Fibroblast of pulmonary artery (primary cell): ENCODE data around the gene TMEM38A.
"Not testable (repeated sequence)": the region's sequence is repeated elsewhere in the genome, so short reads cannot be mapped to it uniquely, and the experiment has no call there.

ENCODE experiments used
- DNase-seq: peaks from one replicate; pipeline ENCODE4 v3.0.0-alpha.2; 2010; ENCODE audit warnings: low read depth
- H3K4me3 ChIP-seq: replicated peaks from 2 replicates; pipeline ENCODE4 v1.5.1; 2011; ENCODE audit warnings: low read depth, mild to moderate bottlenecking, control low read depth, low read length, moderate library complexity
- TF ChIP-seq, protein P1 (sequence below): IDR thresholded peaks from 2 replicates; pipeline ENCODE4 v1.5.1; 2011; ENCODE audit warnings: mild to moderate bottlenecking, control low read depth, low read length, inconsistent platforms; ENCODE audit errors: missing control alignments

The TMEM38A gene

GRCh38 chr19:16637535-16637934, 23.4 kb upstream of the TMEM38A start:
- TF ChIP-seq, protein P1, sequence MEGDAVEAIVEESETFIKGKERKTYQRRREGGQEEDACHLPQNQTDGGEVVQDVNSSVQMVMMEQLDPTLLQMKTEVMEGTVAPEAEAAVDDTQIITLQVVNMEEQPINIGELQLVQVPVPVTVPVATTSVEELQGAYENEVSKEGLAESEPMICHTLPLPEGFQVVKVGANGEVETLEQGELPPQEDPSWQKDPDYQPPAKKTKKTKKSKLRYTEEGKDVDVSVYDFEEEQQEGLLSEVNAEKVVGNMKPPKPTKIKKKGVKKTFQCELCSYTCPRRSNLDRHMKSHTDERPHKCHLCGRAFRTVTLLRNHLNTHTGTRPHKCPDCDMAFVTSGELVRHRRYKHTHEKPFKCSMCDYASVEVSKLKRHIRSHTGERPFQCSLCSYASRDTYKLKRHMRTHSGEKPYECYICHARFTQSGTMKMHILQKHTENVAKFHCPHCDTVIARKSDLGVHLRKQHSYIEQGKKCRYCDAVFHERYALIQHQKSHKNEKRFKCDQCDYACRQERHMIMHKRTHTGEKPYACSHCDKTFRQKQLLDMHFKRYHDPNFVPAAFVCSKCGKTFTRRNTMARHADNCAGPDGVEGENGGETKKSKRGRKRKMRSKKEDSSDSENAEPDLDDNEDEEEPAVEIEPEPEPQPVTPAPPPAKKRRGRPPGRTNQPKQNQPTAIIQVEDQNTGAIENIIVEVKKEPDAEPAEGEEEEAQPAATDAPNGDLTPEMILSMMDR: no peak
- no peak for DNase-seq
- no peak overlapping the region for H3K4me3 ChIP-seq

DNA sequence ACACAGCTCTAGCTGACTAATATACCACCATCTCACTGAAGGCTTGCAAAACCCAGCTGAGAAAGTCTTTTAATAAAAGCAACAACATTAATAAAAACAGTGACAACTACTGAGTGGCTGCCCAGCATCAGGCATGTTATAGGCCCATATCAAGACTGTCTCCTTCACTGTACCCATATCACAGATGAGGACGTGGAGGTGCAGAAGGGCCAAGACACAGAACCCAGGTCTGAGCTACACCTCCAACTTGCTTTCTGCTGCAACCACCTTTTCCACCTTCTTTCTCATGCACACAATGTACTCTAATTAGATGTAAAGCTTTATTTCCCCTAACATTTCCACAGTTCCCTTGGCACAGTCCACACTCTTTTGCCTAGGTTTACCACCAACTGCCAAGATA, 22.3 kb upstream of the TMEM38A start:
- TF ChIP-seq, protein P1: no peak
- H3K4me3 ChIP-seq: no peak overlapping the region
- DNase-seq: no peak

GRCh38 chr19:16640951-16641350, 20.0 kb upstream of the TMEM38A start:
- no peak overlapping the region for H3K4me3 ChIP-seq
- TF ChIP-seq, protein P1: no peak
- no peak for DNase-seq

DNA sequence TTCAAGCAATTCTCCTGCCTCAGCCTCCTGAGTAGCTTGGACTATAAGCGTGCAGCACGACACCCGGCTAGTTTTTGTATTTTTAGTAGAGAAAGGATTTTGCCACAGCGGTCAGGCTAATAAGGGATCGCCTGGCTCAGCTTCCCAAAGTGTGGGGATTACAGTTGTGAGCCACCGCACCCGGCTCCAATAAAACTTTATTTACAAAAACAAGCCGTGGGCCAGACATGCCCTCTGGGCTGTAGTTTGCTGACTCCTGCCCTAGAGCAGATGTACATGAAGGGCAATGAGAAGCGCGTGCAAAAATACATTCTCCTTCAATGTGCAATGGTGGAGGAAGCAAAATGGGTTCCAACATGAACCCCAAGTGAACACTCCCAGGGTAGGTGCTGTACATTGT, 19.2 kb upstream of the TMEM38A start:
- no peak for DNase-seq
- TF ChIP-seq, protein P1: no peak
- H3K4me3 ChIP-seq: no peak overlapping the region

GRCh38 chr19:16645140-16645539, 15.8 kb upstream of the TMEM38A start:
- TF ChIP-seq, protein P1: no peak
- no peak for DNase-seq
- H3K4me3 ChIP-seq: no peak overlapping the region

DNA sequence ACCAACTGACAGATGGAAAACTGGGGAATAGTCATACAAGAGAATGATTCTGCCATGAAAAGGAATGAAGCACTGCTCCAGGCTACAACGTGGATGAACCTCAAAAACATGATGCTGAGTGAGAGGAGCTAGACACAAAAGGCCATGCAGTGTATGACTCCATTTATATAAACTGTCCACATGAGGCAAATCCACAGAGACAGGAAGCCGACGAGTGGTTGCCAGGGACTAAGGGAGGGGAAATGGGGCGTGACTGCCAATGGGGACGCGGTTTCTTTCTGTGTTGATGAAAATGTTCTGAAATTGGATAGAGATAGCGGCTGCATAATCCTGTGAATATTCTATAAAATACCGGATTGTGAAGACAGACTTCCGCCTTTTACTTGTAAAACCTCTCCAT, 11.2 kb upstream of the TMEM38A start:
- no peak overlapping the region for H3K4me3 ChIP-seq
- no peak for DNase-seq
- TF ChIP-seq, protein P1: no peak

DNA sequence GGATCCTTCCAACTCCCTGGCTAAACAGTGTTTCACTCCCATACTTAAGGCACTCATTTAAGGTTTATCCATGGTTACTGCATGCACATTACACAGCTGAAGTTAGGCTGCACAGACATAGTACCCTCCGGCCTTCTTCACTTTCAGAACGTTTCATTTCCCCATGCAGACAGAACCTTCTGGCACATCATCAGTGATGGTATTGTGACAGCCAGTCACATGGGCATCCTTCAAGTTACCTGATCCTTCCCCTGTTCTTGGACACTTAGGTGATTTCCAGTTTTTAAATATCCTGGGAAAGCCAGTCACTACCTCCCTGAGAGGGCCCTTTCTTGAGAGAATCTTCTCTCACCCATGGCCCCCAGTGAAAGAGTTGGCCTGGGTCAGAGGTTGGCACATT, 10.1 kb upstream of the TMEM38A start:
- TF ChIP-seq, protein P1: no peak
- H3K4me3 ChIP-seq: no peak overlapping the region
- DNase-seq: no peak

DNA sequence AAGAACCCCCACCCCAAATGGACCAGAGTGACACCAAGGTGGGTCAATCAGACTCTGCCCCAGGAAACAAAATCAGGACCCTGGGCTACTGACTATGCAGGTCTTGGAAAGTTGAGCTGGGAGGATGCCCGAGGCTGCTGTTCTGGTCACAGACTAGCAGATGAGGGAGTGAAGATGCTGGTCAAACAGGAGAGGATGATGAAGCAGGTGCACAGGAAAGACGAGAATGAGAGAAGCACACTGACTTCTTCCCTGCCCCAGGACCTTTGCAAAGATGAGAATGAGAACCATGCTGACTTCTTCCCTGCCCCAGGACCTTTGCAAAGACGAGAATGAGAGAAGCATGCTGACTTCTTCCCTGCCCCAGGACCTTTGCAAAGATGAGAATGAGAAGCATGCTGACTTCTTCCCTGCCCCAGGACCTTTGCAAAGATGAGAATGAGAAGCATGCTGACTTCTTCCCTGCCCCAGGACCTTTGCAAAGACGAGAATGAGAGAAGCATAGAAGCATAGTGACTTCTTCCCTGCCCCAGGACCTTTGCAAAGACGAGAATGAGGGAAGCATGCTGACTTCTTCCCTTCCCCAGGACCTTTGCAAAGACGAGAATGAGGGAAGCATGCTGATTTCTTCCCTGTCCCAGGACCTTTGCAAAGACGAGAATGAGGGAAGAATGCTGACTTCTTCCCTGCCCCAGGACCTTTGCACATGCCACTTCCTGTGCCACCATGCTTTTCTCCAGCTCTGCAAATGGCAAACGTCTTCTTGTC, 9.3 kb upstream of the TMEM38A start:
- H3K4me3 ChIP-seq, DNase-seq: not testable (repeated sequence)
